HepG2 (cell line): Measurements from ENCODE around the gene MBD3L3. TPM values are rescaled to one million over a fixed set of nuclear protein-coding genes. Genes with fewer than 3 reads are reported as not detected.
A peak's percentile ranks its signal among the peaks of the same experiment; 100 is the strongest.

ENCODE experiments used
- CSRNP1 ChIP-seq: sonication (generic); formaldehyde crosslinking; IDR thresholded peaks from 2 replicates; pipeline ENCODE4 v1.8.1; 2023; ENCODE audit warnings: mild to moderate bottlenecking, missing genetic modification reagents
- HOXA5 ChIP-seq: sonication (generic); formaldehyde crosslinking; IDR thresholded peaks from 2 replicates; pipeline ENCODE4 v1.4.0; 2020; ENCODE audit warnings: missing genetic modification reagents
- JARID2 ChIP-seq: sonication (generic); formaldehyde crosslinking; IDR thresholded peaks from 2 replicates; pipeline ENCODE4 v1.8.1; 2023; ENCODE audit warnings: missing genetic modification reagents, inconsistent platforms; ENCODE audit not compliant: insufficient replicate concordance
- PBX2 ChIP-seq: IDR thresholded peaks from 2 replicates; pipeline ENCODE4 v1.6.1; 2016; ENCODE audit warnings: control low read depth
- RBFOX2 ChIP-seq: fragments of 200-400 bp; formaldehyde crosslinking; IDR thresholded peaks from 2 replicates; pipeline ENCODE4 v1.6.1; 2017; ENCODE audit warnings: low read depth, mild to moderate bottlenecking, low read length
- SP1 ChIP-seq, 2 experiments: fragments of 450-650 bp in 1 of 2; sonication (generic) in 1 of 2; formaldehyde crosslinking in 1 of 2; IDR thresholded peaks; 2 replicates each; pipeline versions ENCODE4 v1.4.0 to v1.6.1; 2016 to 2020; ENCODE audit warnings: missing genetic modification reagents in 1 of 2
- SP140L ChIP-seq: sonication (generic); formaldehyde crosslinking; IDR thresholded peaks from 2 replicates; pipeline ENCODE4 v1.4.0; 2020; ENCODE audit warnings: missing genetic modification reagents, borderline replicate concordance
- TARDBP ChIP-seq: sonication (generic); formaldehyde crosslinking; IDR thresholded peaks from 2 replicates; pipeline ENCODE4 v1.8.0; 2022; ENCODE audit warnings: mild to moderate bottlenecking, missing genetic modification reagents
- TCF7L2 ChIP-seq: IDR thresholded peaks from 2 replicates; pipeline ENCODE4 v1.6.1; 2011; ENCODE audit warnings: mild to moderate bottlenecking, low read depth, low read length, moderate library complexity
- TRAFD1 ChIP-seq: sonication (generic); formaldehyde crosslinking; IDR thresholded peaks from 2 replicates; pipeline ENCODE4 v1.5.1; 2020; ENCODE audit warnings: missing genetic modification reagents, mild to moderate bottlenecking, borderline replicate concordance
- ZFY ChIP-seq: sonication (generic); formaldehyde crosslinking; IDR thresholded peaks from 2 replicates; pipeline ENCODE4 v1.4.0; 2020; ENCODE audit warnings: missing genetic modification reagents
- ZNF253 ChIP-seq: sonication (generic); formaldehyde crosslinking; IDR thresholded peaks from 2 replicates; pipeline ENCODE4 v1.8.0; 2022; ENCODE audit warnings: mild to moderate bottlenecking, missing genetic modification reagents, borderline replicate concordance
- ZNF318 ChIP-seq: sonication (generic); formaldehyde crosslinking; IDR thresholded peaks from 2 replicates; pipeline ENCODE4 v1.4.0; 2020; ENCODE audit warnings: mild to moderate bottlenecking, missing genetic modification reagents
- ZNF746 ChIP-seq: sonication (generic); formaldehyde crosslinking; IDR thresholded peaks from 2 replicates; pipeline ENCODE4 v1.8.0; 2022; ENCODE audit warnings: mild to moderate bottlenecking, missing genetic modification reagents
- ZSCAN21 ChIP-seq: sonication (generic); formaldehyde crosslinking; IDR thresholded peaks from 2 replicates; pipeline ENCODE4 v1.8.0; 2022; ENCODE audit warnings: mild to moderate bottlenecking, missing genetic modification reagents, moderate library complexity, borderline replicate concordance
- polyA plus RNA-seq, 8 experiments: library from polyadenylated mRNA; depleted of rRNA in 3 of 8; stranded (reverse) in 7 of 8; unstranded in 1 of 8; fragments of >200 nt; fragmentation: Illumina TruSeq in 4 of 8; extraction: Trizol in 4 of 8; gene quantifications; 2 replicates each; pipeline versions ENCODE4 v1.2.1 to v1.2.3, GENCODE V29; 2011 to 2016; ENCODE audit warnings: low read depth in 4 of 8, missing spikeins in 1 of 8, mixed read lengths in 1 of 8; ENCODE audit not compliant: insufficient read depth in 1 of 8
- total RNA-seq, 5 experiments: library from RNA; depleted of rRNA; stranded (reverse); fragments of >200 nt; fragmentation: Illumina TruSeq; extraction: Trizol; gene quantifications; 2 replicates each; pipeline ENCODE4 v1.2.3, GENCODE V29; 2016; ENCODE audit warnings: low read depth in 1 of 5

Gene MBD3L3
- total and polyA plus RNA-seq, 2 of the 13 experiments (the other 11 are each of a cell fraction or from before 2014, with no cell fraction given) = not detected

GRCh38 chr19:7069042-7069903 lies 10.8 kb upstream of the MBD3L3 start, which contains the start of gene ZNF557 (continued):
- no peak for TF ChIP-seq PBX2 (CRISPR knock-in tag)
- no peak for TF ChIP-seq ZSCAN21 (CRISPR knock-in tag)
- TF ChIP-seq HOXA5 = no peak; the same call in 1 of the 2 replicates
- no peak for TF ChIP-seq SP140L (CRISPR knock-in tag)
- peak; percentile 20; the same call in 1 of the 2 replicates for TF ChIP-seq SP1 (IDR thresholded peaks at IDR 0.05)
- peak; percentile 47 for TF ChIP-seq SP1 (CRISPR knock-in tag; IDR thresholded peaks at IDR 0.05)
- no peak for TF ChIP-seq TRAFD1 (CRISPR knock-in tag)
- TF ChIP-seq CSRNP1 (CRISPR knock-in tag) = peak; percentile 70
- no peak for TF ChIP-seq JARID2 (CRISPR knock-in tag)
- peak; percentile 44; the same call in 1 of the 2 replicates for TF ChIP-seq TARDBP (CRISPR knock-in tag)
- TF ChIP-seq ZNF746 (CRISPR knock-in tag) = no peak
- TF ChIP-seq TCF7L2 = no peak
- no peak for TF ChIP-seq ZNF253
- peak; percentile 94 for TF ChIP-seq RBFOX2
- TF ChIP-seq ZFY (CRISPR knock-in tag) = peak; percentile 81
- no peak; the same call in 1 of the 2 replicates for TF ChIP-seq ZNF318
